Mammary microvascular endothelial cell (primary cell): Measurements from ENCODE around the gene RBM17. TPM values are rescaled to one million over a fixed set of nuclear protein-coding genes. Genes with fewer than 3 reads are reported as not detected.

Experiments
- total RNA-seq: library from RNA; depleted of rRNA; stranded (reverse); fragments of >200 nt; gene quantifications from 2 replicates; pipeline ENCODE4 v1.2.3, GENCODE V29; 2015

RBM17 gene, protein sequence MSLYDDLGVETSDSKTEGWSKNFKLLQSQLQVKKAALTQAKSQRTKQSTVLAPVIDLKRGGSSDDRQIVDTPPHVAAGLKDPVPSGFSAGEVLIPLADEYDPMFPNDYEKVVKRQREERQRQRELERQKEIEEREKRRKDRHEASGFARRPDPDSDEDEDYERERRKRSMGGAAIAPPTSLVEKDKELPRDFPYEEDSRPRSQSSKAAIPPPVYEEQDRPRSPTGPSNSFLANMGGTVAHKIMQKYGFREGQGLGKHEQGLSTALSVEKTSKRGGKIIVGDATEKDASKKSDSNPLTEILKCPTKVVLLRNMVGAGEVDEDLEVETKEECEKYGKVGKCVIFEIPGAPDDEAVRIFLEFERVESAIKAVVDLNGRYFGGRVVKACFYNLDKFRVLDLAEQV
- total RNA-seq: 35.0 and 41.9 TPM in 2 replicates

DNA sequence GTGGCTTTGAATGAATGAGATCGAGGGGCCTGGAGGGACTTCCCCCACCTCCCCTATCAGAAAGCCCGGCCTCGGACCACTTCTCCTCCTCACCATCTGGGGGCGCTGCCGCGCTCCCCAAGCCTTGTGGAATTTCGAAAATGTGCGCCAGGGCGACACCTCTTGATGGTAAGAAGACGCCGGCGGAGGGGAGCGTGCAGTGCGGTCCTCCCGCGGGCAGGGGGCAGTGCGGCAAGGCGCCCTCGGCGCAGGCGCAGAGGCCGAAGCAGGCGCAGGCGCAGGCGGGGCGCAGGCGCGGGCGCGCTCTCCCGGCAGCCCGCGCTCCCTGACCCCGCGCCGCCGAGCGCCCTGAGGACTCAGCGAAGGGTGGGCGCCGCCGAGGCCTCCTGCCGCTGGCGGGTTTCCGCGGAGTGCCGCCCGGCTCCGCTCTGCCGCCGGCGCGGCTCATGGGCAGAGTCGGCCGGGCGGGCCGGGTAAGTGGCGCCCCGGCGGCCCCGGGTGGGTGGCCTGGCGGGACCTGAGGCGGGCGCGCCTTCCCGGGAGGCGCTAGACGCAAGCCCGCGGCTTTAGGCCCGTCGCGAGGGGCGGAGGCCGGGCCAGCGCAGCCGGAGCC, at the start of gene RBM17:
Gene RBM17 (plus strand): TSS at position 314 of the 613 bp plus-strand sequence. CDS start 8,032 bp downstream, outside the sequence.

GRCh38 chr10:6062101-6062771, 26.6 kb upstream of the RBM17 start, which contains the start of gene IL2RA:
Gene IL2RA, minus strand, starts transcription at chr10:6062367. Its CDS starts 216 bp downstream, at chr10:6062151.

Other genes starting within 250 kb of the RBM17 start
- gene ANKRD16, start 199.1 kb upstream of the RBM17 start, total RNA-seq: 5.3 and 6.6 TPM in 2 replicates
- 58.3 and 58.6 TPM in 2 replicates for gene FBH1, start 198.8 kb upstream of the RBM17 start, total RNA-seq
- gene IL15RA, start 111.5 kb upstream of the RBM17 start, total RNA-seq: 40.6 and 52.3 TPM in 2 replicates
- gene IL2RA, start 26.7 kb upstream of the RBM17 start, total RNA-seq: not detected in 2 replicates
- gene PFKFB3, start 113.9 kb downstream of the RBM17 start, total RNA-seq: 28.6 and 32.0 TPM in 2 replicates